NT2/D1 (cell line): ENCODE data around the gene PNO1.

Experiments used
- DNase-seq: peaks from one replicate; pipeline ENCODE4 v3.0.0-alpha.2; 2011; ENCODE audit warnings: low read depth, low spot score
- H3K27me3 ChIP-seq: 2 replicates; pipeline ENCODE4 v1.6.0; 2011; ENCODE audit warnings: mild to moderate bottlenecking; ENCODE audit not compliant: insufficient read length, insufficient read depth
- H3K36me3 ChIP-seq: 2 replicates; pipeline ENCODE4 v1.6.1; 2011; ENCODE audit warnings: mild to moderate bottlenecking, low read length, mixed read lengths; ENCODE audit not compliant: insufficient read depth, insufficient read length
- H3K4me1 ChIP-seq: 2 replicates; pipeline ENCODE4 v1.5.1; 2011; ENCODE audit not compliant: insufficient read depth, insufficient read length
- H3K4me3 ChIP-seq: 2 replicates; pipeline ENCODE4 v1.5.1; 2011; ENCODE audit warnings: low read depth; ENCODE audit not compliant: insufficient read length
- H3K9ac ChIP-seq: 2 replicates; pipeline ENCODE4 v1.6.0; 2011; ENCODE audit warnings: low read depth; ENCODE audit not compliant: insufficient read length
- H3K9me3 ChIP-seq: 2 replicates; pipeline ENCODE4 v1.5.1; 2011; ENCODE audit warnings: mild to moderate bottlenecking, low read length; ENCODE audit not compliant: insufficient read depth
- SUZ12 ChIP-seq: IDR thresholded peaks from 2 replicates; pipeline ENCODE4 v1.6.1; 2011; ENCODE audit not compliant: insufficient read length, insufficient read depth; ENCODE audit errors: extremely low read depth
- YY1 ChIP-seq: IDR thresholded peaks from 2 replicates; pipeline ENCODE4 v1.6.1; 2011; ENCODE audit not compliant: insufficient read length, insufficient read depth
- ZNF274 ChIP-seq: IDR thresholded peaks from 2 replicates; pipeline ENCODE4 v1.6.1; 2011; ENCODE audit warnings: mild to moderate bottlenecking, low read depth, low read length

PNO1 gene

GRCh38 chr2:68134554-68134953 lies 23.1 kb upstream of the PNO1 start:
- TF ChIP-seq SUZ12 = no peak

GRCh38 chr2:68135448-68136320 lies 22.0 kb upstream of the PNO1 start:
- no peak overlapping the region for H3K9ac ChIP-seq
- H3K36me3 ChIP-seq = peaks cover 22% of the 10 kb centered on the region
- no peaks in the 10 kb centered on the region for H3K4me1 ChIP-seq
- H3K9me3 ChIP-seq = no peaks in the 10 kb centered on the region
- no peaks in the 10 kb centered on the region for H3K27me3 ChIP-seq
- DNase-seq = no peak
- no peak overlapping the region for H3K4me3 ChIP-seq
- TF ChIP-seq ZNF274 = no peak
- no peak for TF ChIP-seq YY1
- no peak for TF ChIP-seq SUZ12

More at GRCh38 chr2:68134554-68134953, 23.1 kb upstream of the PNO1 start:
- H3K9me3 ChIP-seq = no peaks in the 10 kb centered on the region
- H3K36me3 ChIP-seq = peaks cover 26% of the 10 kb centered on the region
- no peaks in the 10 kb centered on the region for H3K27me3 ChIP-seq
- DNase-seq = no peak
- H3K4me3 ChIP-seq = no peak overlapping the region
- no peak overlapping the region for H3K9ac ChIP-seq
- H3K4me1 ChIP-seq = no peaks in the 10 kb centered on the region

GRCh38 chr2:68141875-68142274 lies 15.8 kb upstream of the PNO1 start:
- H3K4me1 ChIP-seq = no peaks in the 10 kb centered on the region
- DNase-seq = no peak
- H3K36me3 ChIP-seq = peaks cover 9% of the 10 kb centered on the region
- no peaks in the 10 kb centered on the region for H3K9me3 ChIP-seq
- no peak overlapping the region for H3K9ac ChIP-seq
- H3K27me3 ChIP-seq = no peaks in the 10 kb centered on the region
- TF ChIP-seq ZNF274 (no peak), YY1 (no peak), SUZ12 (no peak)
- no peak overlapping the region for H3K4me3 ChIP-seq

GRCh38 chr2:68151037-68151436 lies 6.7 kb upstream of the PNO1 start:
- TF ChIP-seq YY1 = no peak
- TF ChIP-seq SUZ12 = no peak
- no peak for TF ChIP-seq ZNF274
- Histone ChIP-seq H3K9ac (no peak overlapping the region), H3K4me1 (no peaks in the 10 kb centered on the region), H3K27me3 (no peaks in the 10 kb centered on the region), H3K4me3 (no peak overlapping the region), H3K36me3 (peaks cover 8% of the 10 kb centered on the region), H3K9me3 (no peaks in the 10 kb centered on the region)
- DNase-seq = no peak

GRCh38 chr2:68152681-68153347 lies 4.9 kb upstream of the PNO1 start:
- no peak overlapping the region for H3K4me3 ChIP-seq
- H3K4me1 ChIP-seq = no peaks in the 10 kb centered on the region
- no peak for DNase-seq
- no peak for TF ChIP-seq YY1
- no peak for TF ChIP-seq ZNF274
- no peak for TF ChIP-seq SUZ12
- no peak overlapping the region for H3K9ac ChIP-seq
- H3K9me3 ChIP-seq = no peaks in the 10 kb centered on the region
- no peaks in the 10 kb centered on the region for H3K27me3 ChIP-seq
- peaks cover 8% of the 10 kb centered on the region for H3K36me3 ChIP-seq

GRCh38 chr2:68155618-68156017 lies 2.1 kb upstream of the PNO1 start:
- Histone ChIP-seq H3K36me3 (peaks cover 22% of the 10 kb centered on the region), H3K9ac (no peak overlapping the region), H3K9me3 (no peaks in the 10 kb centered on the region), H3K4me1 (no peaks in the 10 kb centered on the region), H3K4me3 (no peak overlapping the region), H3K27me3 (no peaks in the 10 kb centered on the region)
- no peak for DNase-seq
- no peak for TF ChIP-seq ZNF274
- TF ChIP-seq YY1 = no peak
- no peak for TF ChIP-seq SUZ12

- peaks cover 30% of the 10 kb centered on the region for H3K36me3 ChIP-seq
- no peak for DNase-seq
- no peaks in the 10 kb centered on the region for H3K4me1 ChIP-seq
- no peaks in the 10 kb centered on the region for H3K9me3 ChIP-seq
- peak overlapping the region; percentile 97 for H3K9ac ChIP-seq
- H3K4me3 ChIP-seq = peak overlapping the region; percentile 97
- TF ChIP-seq YY1 = no peak
- TF ChIP-seq SUZ12 = no peak
- TF ChIP-seq ZNF274 = no peak
- H3K27me3 ChIP-seq = no peaks in the 10 kb centered on the region
Measured at GRCh38 chr2:68156419-68156818, 1.3 kb upstream of the PNO1 start.

GRCh38 chr2:68157002-68157401 lies 686 bp upstream of the PNO1 start:
- Histone ChIP-seq H3K4me3 (peak overlapping the region; percentile 97), H3K4me1 (no peaks in the 10 kb centered on the region), H3K36me3 (peaks cover 36% of the 10 kb centered on the region), H3K9me3 (no peaks in the 10 kb centered on the region), H3K27me3 (no peaks in the 10 kb centered on the region), H3K9ac (peak overlapping the region; percentile 97)
- TF ChIP-seq YY1 = no peak
- TF ChIP-seq ZNF274 = no peak
- no peak for TF ChIP-seq SUZ12
- peak; percentile 23 for DNase-seq
